Heart right ventricle (tissue), 16 donors: ENCODE data around the gene DPYSL3. TPM values are rescaled to one million over a fixed set of nuclear protein-coding genes. Genes with fewer than 3 reads are reported as not detected.

Experiments
- ATAC-seq, 8 donors: fragments of 200-7000 bp; cut with Tn5 transposase; one replicate each; pipeline ENCODE4 v1.9.1; 2020; ENCODE audit warnings: mild to moderate bottlenecking in 8 of 8, moderate library complexity in 8 of 8, moderate number of reproducible peaks in 1 of 8
- DNase-seq, 2 donors: peaks; one replicate each; pipeline ENCODE4 v3.0.0-alpha.2; 2020
- H3K27ac ChIP-seq, 10 donors: fragments of 200-600 bp; sonication (generic) in 2 of 10; one replicate each; pipeline versions ENCODE4 v1.5.0 to v1.8.0; 2020 to 2022; ENCODE audit warnings: mild to moderate bottlenecking in 3 of 10
- H3K27me3 ChIP-seq, 7 donors: fragments of 200-600 bp; one replicate each; pipeline ENCODE4 v1.8.0; 2021 to 2022; ENCODE audit warnings: mild to moderate bottlenecking in 2 of 7
- H3K36me3 ChIP-seq, 9 donors: fragments of 200-600 bp; sonication (generic) in 1 of 9; one replicate each; pipeline versions ENCODE4 v1.5.0 to v1.8.0; 2020 to 2022; ENCODE audit warnings: mild to moderate bottlenecking in 2 of 9
- H3K4me1 ChIP-seq, 9 donors: fragments of 200-600 bp; sonication (generic) in 1 of 9; one replicate each; pipeline versions ENCODE4 v1.5.0 to v1.8.0; 2020 to 2022; ENCODE audit warnings: mild to moderate bottlenecking in 4 of 9
- H3K4me3 ChIP-seq, 10 donors: fragments of 200-600 bp; sonication (generic) in 2 of 10; one replicate each; pipeline versions ENCODE4 v1.5.0 to v1.8.0; 2020 to 2022; ENCODE audit warnings: mild to moderate bottlenecking in 7 of 10, moderate library complexity in 2 of 10
- H3K9me3 ChIP-seq, 11 donors: fragments of 200-600 bp in 10 of 11; sonication (generic) in 2 of 11; one replicate each; pipeline versions ENCODE4 v1.5.0 to v1.8.0; 2013 to 2022; ENCODE audit warnings: mild to moderate bottlenecking in 2 of 11, control low read depth in 1 of 11, moderate library complexity in 1 of 11
- WGBS, 2 donors: extraction: QIAGEN DNeasy Blood & Tissue Kit; methylation state at CpG; one replicate each; pipeline ENCODE4 v1.1.7; 2013; ENCODE audit warnings: inconsistent platforms in 1 of 2; 5-methylcytosine and 5-hydroxymethylcytosine counted together
- intact Hi-C, 10 donors: fragments of 100-400 bp; cut with DNase I; formaldehyde crosslinking; loops; one replicate each; pipeline versions ENCODE4 v1.11.1 to v1.14.2; 2022
- polyA plus RNA-seq, 2 donors: library from polyadenylated mRNA; stranded (reverse); fragments of 200-250 nt; gene quantifications; one replicate each; pipeline ENCODE4 v1.2.3, GENCODE V29; 2013
- total RNA-seq, 10 donors: library from RNA; stranded (reverse); fragmentation: NEBNext Ultra II Directional in 3 of 10; extraction: Animal tissue kit (Norgen Biotek cat#: 25700) in 3 of 10; gene quantifications; one replicate each; pipeline versions ENCODE4 v1.2.1 to v1.2.4, GENCODE V29; 2021 to 2023
- TF ChIP-seq, protein P1 (sequence below), 9 donors: fragments of 200-600 bp; sonication (generic) in 2 of 9; IDR thresholded peaks; one replicate each; pipeline versions ENCODE4 v1.5.0 to v1.8.0; 2021 to 2022; ENCODE audit warnings: antibody characterized with exemption in 9 of 9, mild to moderate bottlenecking in 5 of 9, moderate library complexity in 1 of 9
- donor health status: Arrhythmogenic right ventricular cardiomyopathy.
- donor health status: ischemic (EF 13 %, LVEDD 7.1; RV severe dilation, severe dysfunction).
- donor health status: healthy with polysubstance abuse.
- donor health status: DM: no; HTN: yes; CAD: no.
- donor health status: DM: no; HTN: no; CAD: no.
- donor health status: ischemic (EF 25% LVEDD 6.9; RV normal size, moderate dysfunction).
- donor health status: ischemic (EF 25% LVEDD 5.7; RV mildly dilated, moderate dysfunction).
- donor health status: healthy.
- donor health status: DM: yes; HTN: yes; CAD: no.
- donor health status: Ischemic cardiomyopathy.
- donor health status: ischemic (EF 35%, LVEDD 5.7; RV mildly dilated, moderate dysfunction).
- donor health status: nonischemic (EF 11% LVEDD 7.7; RV severe dilation, severe dysfunction).
- donor health status: DM: yes; HTN: yes; CAD: no.
- donor health status: PGD.
- donor health status: ischemic (EF 29% LVEDD 5.4; RV normal size, mild dysfunction).
- donor health status: nonischemic (EF 23%, LVEDD 6.1; RV moderate dilation, normal function).

The DPYSL3 gene
- total and polyA plus RNA-seq, 12 donors = 15.2 to 27.4 (median 20.3) TPM

GRCh38 chr5:147479949-147480348 is 29.9 kb downstream of the DPYSL3 start:
- Histone ChIP-seq H3K27ac (peak overlapping the region in 7 of 10 donors; percentile 8 to 93 (median 52)), H3K4me3 (no peak overlapping the region), H3K4me1 (peaks cover 9 to 66% (median 42%) of the 10 kb centered on the region in 9 donors), H3K9me3 (peaks cover 0 to 7% (median 0%) of the 10 kb centered on the region in 11 donors), H3K36me3 (no peaks in the 10 kb centered on the region), H3K27me3 (no peaks in the 10 kb centered on the region)
- DNase-seq = no peak
- ATAC-seq = no peak
- intact Hi-C loops = no loop called here
- TF ChIP-seq, protein P1, sequence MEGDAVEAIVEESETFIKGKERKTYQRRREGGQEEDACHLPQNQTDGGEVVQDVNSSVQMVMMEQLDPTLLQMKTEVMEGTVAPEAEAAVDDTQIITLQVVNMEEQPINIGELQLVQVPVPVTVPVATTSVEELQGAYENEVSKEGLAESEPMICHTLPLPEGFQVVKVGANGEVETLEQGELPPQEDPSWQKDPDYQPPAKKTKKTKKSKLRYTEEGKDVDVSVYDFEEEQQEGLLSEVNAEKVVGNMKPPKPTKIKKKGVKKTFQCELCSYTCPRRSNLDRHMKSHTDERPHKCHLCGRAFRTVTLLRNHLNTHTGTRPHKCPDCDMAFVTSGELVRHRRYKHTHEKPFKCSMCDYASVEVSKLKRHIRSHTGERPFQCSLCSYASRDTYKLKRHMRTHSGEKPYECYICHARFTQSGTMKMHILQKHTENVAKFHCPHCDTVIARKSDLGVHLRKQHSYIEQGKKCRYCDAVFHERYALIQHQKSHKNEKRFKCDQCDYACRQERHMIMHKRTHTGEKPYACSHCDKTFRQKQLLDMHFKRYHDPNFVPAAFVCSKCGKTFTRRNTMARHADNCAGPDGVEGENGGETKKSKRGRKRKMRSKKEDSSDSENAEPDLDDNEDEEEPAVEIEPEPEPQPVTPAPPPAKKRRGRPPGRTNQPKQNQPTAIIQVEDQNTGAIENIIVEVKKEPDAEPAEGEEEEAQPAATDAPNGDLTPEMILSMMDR (IDR thresholded peaks at IDR 0.05) = no peak
- WGBS, 2 donors = 51 to 69% methylated on average over 6 of the region's 6 CpGs

GRCh38 chr5:147479444-147479843 is 30.4 kb downstream of the DPYSL3 start:
- TF ChIP-seq, protein P1 (IDR thresholded peaks at IDR 0.05) = no peak
- Histone ChIP-seq H3K27ac (peak overlapping the region in 6 of 10 donors; percentile 8 to 93 (median 54)), H3K27me3 (no peaks in the 10 kb centered on the region), H3K4me3 (no peak overlapping the region), H3K4me1 (peaks cover 6 to 61% (median 37%) of the 10 kb centered on the region in 9 donors), H3K36me3 (no peaks in the 10 kb centered on the region), H3K9me3 (peaks cover 0 to 7% (median 0%) of the 10 kb centered on the region in 11 donors)
- DNase-seq (no peak), ATAC-seq (no peak)
- intact Hi-C loops = no loop called here

- no peaks in the 10 kb centered on the region for H3K9me3 ChIP-seq
- no peak for DNase-seq
- intact Hi-C loops = no loop called here
- H3K27me3 ChIP-seq = no peaks in the 10 kb centered on the region
- WGBS, 2 donors = 91 to 100% methylated on average over 1 of the region's 1 CpG
- H3K27ac ChIP-seq = peak overlapping the region in 2 of 10 donors; percentile 58 to 61
- H3K4me1 ChIP-seq = peaks cover 0 to 45% (median 19%) of the 10 kb centered on the region in 9 donors
- no peaks in the 10 kb centered on the region for H3K36me3 ChIP-seq
- no peak for ATAC-seq
- H3K4me3 ChIP-seq = no peak overlapping the region
- TF ChIP-seq, protein P1 (IDR thresholded peaks at IDR 0.05) = no peak
Observed at GRCh38 chr5:147474140-147474539, 35.7 kb downstream of the DPYSL3 start.

DNA sequence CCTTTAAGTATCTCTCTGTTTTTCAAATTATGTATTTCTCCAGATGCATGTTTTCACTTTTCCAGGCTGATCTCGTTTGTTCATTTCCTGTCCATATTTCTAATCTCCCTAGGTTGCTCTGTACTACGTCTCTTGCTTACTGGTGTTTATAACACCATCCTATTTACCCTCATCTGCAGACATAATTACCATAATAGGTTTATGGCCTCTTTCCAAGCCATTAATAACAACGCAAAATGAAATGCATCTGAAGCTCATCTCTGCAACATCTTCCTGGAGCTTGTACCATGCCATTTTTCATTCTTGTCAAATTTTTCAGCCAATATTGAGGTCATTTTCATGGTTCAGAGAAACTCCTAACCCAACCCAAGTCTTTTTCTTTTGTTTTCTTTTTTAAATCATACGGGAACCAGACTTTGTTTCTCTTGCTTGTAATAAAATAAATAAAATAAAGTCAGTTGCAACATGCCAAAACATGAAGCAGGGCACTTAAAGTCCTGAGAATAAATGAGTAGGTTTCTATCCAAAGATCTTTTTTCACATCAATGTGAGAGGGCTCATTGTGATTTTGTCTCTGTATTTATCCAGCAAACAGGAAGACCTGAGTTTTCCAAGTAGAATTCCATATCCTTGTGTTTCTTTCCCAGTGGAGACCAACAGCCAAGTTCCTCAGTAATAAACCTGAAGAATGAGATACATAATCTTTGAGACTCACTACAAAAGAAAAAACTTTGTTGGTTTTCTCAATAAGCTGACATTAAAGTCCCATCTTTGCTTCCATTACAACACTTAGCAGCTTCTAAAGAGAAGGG is 37.0 kb downstream of the DPYSL3 start:
- TF ChIP-seq, protein P1 (IDR thresholded peaks at IDR 0.05) = no peak
- intact Hi-C loops = no loop called here
- ATAC-seq = peak in 3 of 8 donors; percentile 7 to 58 (median 53)
- Histone ChIP-seq H3K4me3 (no peak overlapping the region), H3K27ac (peak overlapping the region in 8 of 10 donors; percentile 23 to 61 (median 52)), H3K36me3 (no peaks in the 10 kb centered on the region), H3K4me1 (peaks cover 0 to 38% (median 17%) of the 10 kb centered on the region in 9 donors), H3K9me3 (no peaks in the 10 kb centered on the region), H3K27me3 (no peaks in the 10 kb centered on the region)
- DNase-seq = no peak
- WGBS, 2 donors = 34 to 43% methylated on average over 4 of the region's 4 CpGs
